Right atrium auricular region (tissue), 2 donors: ENCODE results near the gene B4GALT7. TPM values are rescaled to one million over a fixed set of nuclear protein-coding genes. Genes with fewer than 3 reads are reported as not detected.

Experiments
- DNase-seq: peaks from one replicate; pipeline ENCODE4 v3.0.0-alpha.2; 2019; ENCODE audit warnings: low spot score
- H3K27ac ChIP-seq, 2 donors: fragments of 200-600 bp; sonication (generic); 1 replicate in 1 of 2; 2 replicates in 1 of 2; pipeline ENCODE4 v1.5.1; 2016 to 2019
- H3K27me3 ChIP-seq, 2 donors: fragments of 200-600 bp; sonication (generic); one replicate each; pipeline versions ENCODE4 v1.5.1 to v1.6.0; 2017 to 2019
- H3K36me3 ChIP-seq: fragments of 200-600 bp; sonication (generic); one replicate; pipeline ENCODE4 v1.5.1; 2016
- H3K4me1 ChIP-seq, 2 donors: fragments of 200-600 bp; sonication (generic); one replicate each; pipeline versions ENCODE4 v1.5.1 to v1.6.0; 2017 to 2019
- H3K4me3 ChIP-seq, 2 donors: fragments of 200-600 bp; sonication (generic); 1 replicate in 1 of 2; 2 replicates in 1 of 2; pipeline ENCODE4 v1.5.1; 2017 to 2019; ENCODE audit warnings: mild to moderate bottlenecking in 1 of 2, moderate library complexity in 1 of 2
- H3K9me3 ChIP-seq, 2 donors: fragments of 200-600 bp; sonication (generic); one replicate each; pipeline ENCODE4 v1.5.1; 2019
- CTCF ChIP-seq, 2 donors: fragments of 200-600 bp; sonication (generic); IDR thresholded peaks; one replicate each; pipeline ENCODE4 v1.5.1; 2019; ENCODE audit warnings: antibody characterized with exemption in 2 of 2
- total RNA-seq, 2 donors: library from RNA; depleted of rRNA; stranded (reverse); fragments of >200 nt; gene quantifications; one replicate each; pipeline ENCODE4 v1.1.0, GENCODE V29; 2016

Gene B4GALT7
- total RNA-seq, 2 donors from 2014 or later, result 12.2 to 21.3 TPM

GRCh38 chr5:177591690-177592009 lies 8.3 kb upstream of the B4GALT7 start:
- Histone ChIP-seq H3K27me3 (no peaks in the 10 kb centered on the region), H3K4me1 (peaks cover 0 to 22% of the 10 kb centered on the region in 2 donors), H3K9me3 (no peaks in the 10 kb centered on the region), H3K27ac (peak overlapping the region; percentile 72 to 83), H3K4me3 (peak overlapping the region; percentile 80 to 98), H3K36me3 (peaks cover 35% of the 10 kb centered on the region)
- no peak for TF ChIP-seq CTCF (IDR thresholded peaks at IDR 0.05)
- DNase-seq, result no peak

- Histone ChIP-seq H3K9me3 (no peaks in the 10 kb centered on the region), H3K4me3 (peak within 1 kb of the TSS; percentile 80 to 98), H3K36me3 (peaks cover 37% of the 10 kb centered on the region), H3K27ac (peak within 1 kb of the TSS; percentile 72 to 83), H3K4me1 (peaks cover 0 to 22% of the 10 kb centered on the region in 2 donors), H3K27me3 (no peaks in the 10 kb centered on the region)
- TF ChIP-seq CTCF (IDR thresholded peaks at IDR 0.05), result peak in 1 of 2 donors; percentile 42
- DNase-seq, result peak; percentile 77
Observed at GRCh38 chr5:177592010-177592834, 7.7 kb upstream of the B4GALT7 start, which contains the start of gene TMED9. Gene TMED9 (plus strand): TSS chr5:177592203. CDS start chr5:177592215, 12 bp downstream.

DNA sequence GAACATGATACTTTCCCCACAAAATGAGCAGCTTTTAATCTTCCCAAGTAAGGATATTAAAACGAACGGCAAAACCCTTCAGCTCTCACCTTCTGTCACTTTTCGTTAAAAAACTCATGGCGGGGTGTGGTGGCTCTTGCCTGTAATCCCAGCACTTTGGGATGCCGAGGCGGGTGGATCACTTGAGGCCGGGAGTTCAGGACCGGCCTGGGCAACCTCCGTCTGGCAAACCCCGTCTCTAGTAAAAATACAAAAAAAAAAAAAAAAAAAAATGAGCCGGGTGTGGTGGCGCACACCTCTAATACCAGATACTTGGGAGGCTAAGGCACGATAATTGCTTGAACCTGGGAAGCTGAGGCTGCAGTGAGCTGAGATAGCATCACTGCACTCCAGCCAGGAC lies 7.0 kb upstream of the B4GALT7 start:
- Histone ChIP-seq H3K36me3 (peaks cover 37% of the 10 kb centered on the region), H3K4me1 (peaks cover 0 to 22% of the 10 kb centered on the region in 2 donors), H3K4me3 (peak overlapping the region; percentile 80 to 98), H3K27ac (no peak overlapping the region), H3K27me3 (no peaks in the 10 kb centered on the region), H3K9me3 (no peaks in the 10 kb centered on the region)
- no peak for TF ChIP-seq CTCF (IDR thresholded peaks at IDR 0.05)
- no peak for DNase-seq

GRCh38 chr5:177593511-177593910 lies 6.4 kb upstream of the B4GALT7 start:
- TF ChIP-seq CTCF (IDR thresholded peaks at IDR 0.05), result no peak
- Histone ChIP-seq H3K9me3 (no peaks in the 10 kb centered on the region), H3K27me3 (no peaks in the 10 kb centered on the region), H3K4me1 (peaks cover 0 to 24% of the 10 kb centered on the region in 2 donors), H3K27ac (no peak overlapping the region), H3K36me3 (peaks cover 37% of the 10 kb centered on the region), H3K4me3 (no peak overlapping the region)
- DNase-seq, result no peak

DNA sequence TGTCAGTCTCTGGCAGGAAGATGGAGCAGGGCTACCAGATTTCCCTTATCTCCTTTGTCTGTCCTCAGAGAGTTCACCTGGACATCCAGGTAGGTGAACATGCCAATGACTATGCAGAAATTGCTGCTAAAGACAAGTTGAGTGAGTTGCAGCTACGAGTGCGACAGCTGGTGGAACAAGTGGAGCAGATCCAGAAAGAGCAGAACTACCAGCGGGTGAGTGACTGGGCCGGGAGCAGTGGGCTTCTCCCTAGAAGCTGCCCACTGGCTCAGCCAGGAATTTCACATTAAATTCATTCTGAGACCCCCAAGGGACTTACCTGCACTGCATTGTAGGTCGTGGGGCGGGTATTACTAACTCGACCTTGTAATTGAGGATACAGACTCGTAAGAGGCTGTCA lies 5.9 kb upstream of the B4GALT7 start:
- H3K9me3 ChIP-seq, result no peaks in the 10 kb centered on the region
- peaks cover 37% of the 10 kb centered on the region for H3K36me3 ChIP-seq
- no peak overlapping the region for H3K27ac ChIP-seq
- no peak overlapping the region for H3K4me3 ChIP-seq
- DNase-seq, result no peak
- TF ChIP-seq CTCF (IDR thresholded peaks at IDR 0.05), result no peak
- H3K27me3 ChIP-seq, result no peaks in the 10 kb centered on the region
- H3K4me1 ChIP-seq, result peaks cover 0 to 30% of the 10 kb centered on the region in 2 donors
